Parathyroid adenoma (tissue), 2 donors: ENCODE results near the gene S100P.
"Not testable (repeated sequence)": the region's sequence is repeated elsewhere in the genome, so short reads cannot be mapped to it uniquely, and the experiment has no call there.

Source experiments
- H2AFZ ChIP-seq: fragments of 300-600 bp; sonication (generic); one replicate; pipeline ENCODE4 v1.7.0; 2017; ENCODE audit warnings: antibody characterized with exemption, mild to moderate bottlenecking
- H3K27ac ChIP-seq: fragments of 300-600 bp; sonication (generic); one replicate; pipeline ENCODE4 v1.7.0; 2017
- H3K27me3 ChIP-seq: fragments of 300-600 bp; sonication (generic); one replicate; pipeline ENCODE4 v1.7.0; 2017; ENCODE audit warnings: low read length; ENCODE audit not compliant: control insufficient read depth, insufficient read depth
- H3K36me3 ChIP-seq: fragments of 300-600 bp; sonication (generic); one replicate; pipeline ENCODE4 v1.7.0; 2017; ENCODE audit warnings: low read length; ENCODE audit not compliant: control insufficient read depth, insufficient read depth
- H3K4me1 ChIP-seq: fragments of 300-600 bp; sonication (generic); one replicate; pipeline ENCODE4 v1.7.0; 2017; ENCODE audit warnings: control low read depth
- H3K4me2 ChIP-seq: fragments of 300-600 bp; sonication (generic); one replicate; pipeline ENCODE4 v1.7.0; 2017; ENCODE audit warnings: low read length
- H3K4me3 ChIP-seq: fragments of 300-600 bp; sonication (generic); one replicate; pipeline ENCODE4 v1.7.0; 2017; ENCODE audit warnings: low read depth, low read length
- H3K79me2 ChIP-seq: fragments of 300-600 bp; sonication (generic); one replicate; pipeline ENCODE4 v1.7.0; 2017; ENCODE audit warnings: control low read depth
- H3K9ac ChIP-seq: fragments of 300-600 bp; sonication (generic); one replicate; pipeline ENCODE4 v1.7.0; 2017; ENCODE audit warnings: mild to moderate bottlenecking
- H3K9me3 ChIP-seq: fragments of 300-600 bp; sonication (generic); one replicate; pipeline ENCODE4 v1.7.0; 2017; ENCODE audit warnings: low read length; ENCODE audit not compliant: control insufficient read depth
- TF ChIP-seq, protein P1 (sequence below): fragments of 300-600 bp; sonication (generic); IDR thresholded peaks from one replicate; pipeline ENCODE4 v1.7.0; 2017; ENCODE audit warnings: antibody characterized with exemption, mild to moderate bottlenecking
- donor health status: primary hyperparathyroidism.

Gene S100P

GRCh38 chr4:6649216-6649615 lies 44.5 kb upstream of the S100P start:
- no peak overlapping the region for H2AFZ ChIP-seq
- peaks cover 9% of the 10 kb centered on the region for H3K79me2 ChIP-seq
- H3K36me3 ChIP-seq = no peaks in the 10 kb centered on the region
- H3K4me2 ChIP-seq = no peak overlapping the region
- no peak overlapping the region for H3K4me3 ChIP-seq
- no peaks in the 10 kb centered on the region for H3K27me3 ChIP-seq
- H3K9me3 ChIP-seq = no peaks in the 10 kb centered on the region
- H3K4me1 ChIP-seq = no peaks in the 10 kb centered on the region
- H3K27ac ChIP-seq = no peak overlapping the region
- TF ChIP-seq, protein P1, sequence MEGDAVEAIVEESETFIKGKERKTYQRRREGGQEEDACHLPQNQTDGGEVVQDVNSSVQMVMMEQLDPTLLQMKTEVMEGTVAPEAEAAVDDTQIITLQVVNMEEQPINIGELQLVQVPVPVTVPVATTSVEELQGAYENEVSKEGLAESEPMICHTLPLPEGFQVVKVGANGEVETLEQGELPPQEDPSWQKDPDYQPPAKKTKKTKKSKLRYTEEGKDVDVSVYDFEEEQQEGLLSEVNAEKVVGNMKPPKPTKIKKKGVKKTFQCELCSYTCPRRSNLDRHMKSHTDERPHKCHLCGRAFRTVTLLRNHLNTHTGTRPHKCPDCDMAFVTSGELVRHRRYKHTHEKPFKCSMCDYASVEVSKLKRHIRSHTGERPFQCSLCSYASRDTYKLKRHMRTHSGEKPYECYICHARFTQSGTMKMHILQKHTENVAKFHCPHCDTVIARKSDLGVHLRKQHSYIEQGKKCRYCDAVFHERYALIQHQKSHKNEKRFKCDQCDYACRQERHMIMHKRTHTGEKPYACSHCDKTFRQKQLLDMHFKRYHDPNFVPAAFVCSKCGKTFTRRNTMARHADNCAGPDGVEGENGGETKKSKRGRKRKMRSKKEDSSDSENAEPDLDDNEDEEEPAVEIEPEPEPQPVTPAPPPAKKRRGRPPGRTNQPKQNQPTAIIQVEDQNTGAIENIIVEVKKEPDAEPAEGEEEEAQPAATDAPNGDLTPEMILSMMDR = no peak
- H3K9ac ChIP-seq = no peak overlapping the region

- not testable (repeated sequence) for H3K36me3 ChIP-seq, H3K4me1 ChIP-seq, H2AFZ ChIP-seq, H3K27ac ChIP-seq, H3K4me3 ChIP-seq, H3K27me3 ChIP-seq, H3K9ac ChIP-seq, H3K4me2 ChIP-seq, H3K9me3 ChIP-seq, H3K79me2 ChIP-seq
Measured at GRCh38 chr4:6654211-6654610, 39.5 kb upstream of the S100P start.

DNA sequence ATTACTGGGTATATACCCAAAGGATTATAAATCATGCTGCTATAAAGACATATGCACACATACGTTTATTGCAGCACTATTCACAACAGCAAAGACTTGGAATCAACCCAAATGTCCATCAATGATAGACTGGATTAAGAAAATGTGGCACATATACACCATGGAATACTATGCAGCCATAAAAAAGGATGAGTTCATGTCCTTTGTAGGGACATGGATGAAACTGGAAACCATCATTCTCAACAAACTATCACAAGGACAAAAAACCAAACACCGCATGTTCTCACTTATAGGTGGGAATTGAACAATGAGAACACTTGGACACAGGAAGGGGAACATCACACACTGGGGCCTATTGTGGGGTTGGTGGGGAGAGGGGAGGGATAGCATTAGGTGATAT lies 38.4 kb upstream of the S100P start:
- H3K4me3 ChIP-seq, H3K4me2 ChIP-seq, H3K27ac ChIP-seq, H3K9ac ChIP-seq, H3K9me3 ChIP-seq, H2AFZ ChIP-seq, H3K27me3 ChIP-seq, H3K4me1 ChIP-seq, H3K79me2 ChIP-seq, H3K36me3 ChIP-seq: not testable (repeated sequence)

GRCh38 chr4:6655924-6656323 lies 37.8 kb upstream of the S100P start:
- H3K27ac ChIP-seq = no peak overlapping the region
- no peak overlapping the region for H2AFZ ChIP-seq
- no peak overlapping the region for H3K9ac ChIP-seq
- no peak overlapping the region for H3K4me3 ChIP-seq
- H3K9me3 ChIP-seq = no peaks in the 10 kb centered on the region
- H3K4me1 ChIP-seq = no peaks in the 10 kb centered on the region
- no peaks in the 10 kb centered on the region for H3K36me3 ChIP-seq
- H3K79me2 ChIP-seq = no peaks in the 10 kb centered on the region
- H3K27me3 ChIP-seq = no peaks in the 10 kb centered on the region
- H3K4me2 ChIP-seq = no peak overlapping the region
- TF ChIP-seq, protein P1 = no peak

- H2AFZ ChIP-seq = no peak overlapping the region
- H3K79me2 ChIP-seq = no peaks in the 10 kb centered on the region
- no peak overlapping the region for H3K4me3 ChIP-seq
- H3K27me3 ChIP-seq = no peaks in the 10 kb centered on the region
- H3K9ac ChIP-seq = no peak overlapping the region
- H3K9me3 ChIP-seq = no peaks in the 10 kb centered on the region
- H3K4me2 ChIP-seq = no peak overlapping the region
- no peaks in the 10 kb centered on the region for H3K4me1 ChIP-seq
- H3K36me3 ChIP-seq = no peaks in the 10 kb centered on the region
- TF ChIP-seq, protein P1 = no peak
- no peak overlapping the region for H3K27ac ChIP-seq
Measured at GRCh38 chr4:6657242-6658208, 36.2 kb upstream of the S100P start.
